Endothelial cell of umbilical vein (primary cell): ENCODE measurements around the gene HYAL1. TPM values are rescaled to one million over a fixed set of nuclear protein-coding genes. Genes with fewer than 3 reads are reported as not detected.

ENCODE experiments used
- BruUV-seq: library from RNA; stranded (reverse); fragments of 400-500 nt; replicated peaks from 2 replicates; lab custom pipeline; 2021; lab: Mats Ljungman, UMichigan
- CTCF ChIA-PET: fragments of 300-600, 350-600 bp; sonication (Branson Sonifier 250); formaldehyde crosslinking; loops from one replicate; lab custom pipeline; 2021; ENCODE audit warnings: antibody characterized with exemption, inconsistent platforms; lab: Charles Lee
- POLR2A ChIA-PET: fragments of 300-600, 350-600 bp; sonication (Branson Sonifier 250); formaldehyde crosslinking; loops from one replicate; lab custom pipeline; 2021; ENCODE audit warnings: antibody characterized with exemption, inconsistent platforms; lab: Charles Lee
- DNase-seq: peaks from one replicate; pipeline ENCODE4 v3.0.0-alpha.2; 2011; ENCODE audit warnings: low read depth, low spot score
- FAIRE-seq: peaks from 2 replicates; lab custom pipeline; 2011; peaks lifted over from hg19 to GRCh38; lab: Jason Lieb, UNC
- H2AFZ ChIP-seq: 2 replicates; pipeline ENCODE4 v1.6.0; 2012; ENCODE audit warnings: low read depth, low read length, control low read depth, inconsistent platforms
- H3K27ac ChIP-seq: 2 replicates; pipeline ENCODE4 v1.5.1; 2011; ENCODE audit warnings: low read depth, mild to moderate bottlenecking, control low read depth, low read length, moderate library complexity; ENCODE audit not compliant: insufficient read depth
- H3K27me3 ChIP-seq, 2 experiments: 2 replicates each; pipeline versions ENCODE4 v1.6.0 to v1.6.1; 2011; ENCODE audit warnings: low read length in 2 of 2, mixed read lengths in 1 of 2; ENCODE audit not compliant: control insufficient read depth in 2 of 2, insufficient read depth in 2 of 2
- H3K36me3 ChIP-seq, 2 experiments: 2 replicates in 1 of 2; 3 replicates in 1 of 2; pipeline ENCODE4 v1.5.1; 2011; ENCODE audit warnings: low read length in 2 of 2, mild to moderate bottlenecking in 1 of 2, moderate library complexity in 1 of 2; ENCODE audit not compliant: control insufficient read depth in 2 of 2, insufficient read depth in 2 of 2; ENCODE audit errors: extremely low read depth in 1 of 2
- H3K4me1 ChIP-seq: 3 replicates; pipeline ENCODE4 v1.5.1; 2011; ENCODE audit warnings: mild to moderate bottlenecking, low read length; ENCODE audit not compliant: control insufficient read depth, insufficient read depth; ENCODE audit errors: extremely low read depth
- H3K4me2 ChIP-seq: 2 replicates; pipeline ENCODE4 v1.6.1; 2011; ENCODE audit warnings: low read length, control low read depth, mixed read lengths; ENCODE audit not compliant: insufficient read depth
- H3K4me3 ChIP-seq, 3 experiments: fragments of 200-600 bp in 1 of 3; sonication (generic), shearing (Covaris generic) in 1 of 3; replicated peaks in 1 of 3; 2 replicates each; pipeline ENCODE4 v1.5.1; 2011 to 2016; ENCODE audit warnings: control low read depth in 3 of 3, low read length in 3 of 3, mild to moderate bottlenecking in 2 of 3, inconsistent platforms in 1 of 3, low read depth in 1 of 3, moderate library complexity in 1 of 3; ENCODE audit not compliant: insufficient read depth in 1 of 3
- H3K79me2 ChIP-seq: 2 replicates; pipeline ENCODE4 v1.6.0; 2012; ENCODE audit warnings: low read length, inconsistent platforms; ENCODE audit not compliant: control insufficient read depth, insufficient read depth
- H3K9ac ChIP-seq: replicated peaks from 2 replicates; pipeline ENCODE3; 2011; ENCODE audit warnings: low read length, control low read depth; ENCODE audit not compliant: insufficient read depth; ENCODE audit errors: extremely low read depth
- H3K9me1 ChIP-seq: replicated peaks from 3 replicates; pipeline ENCODE4 v1.6.0; 2011; ENCODE audit warnings: mild to moderate bottlenecking, low read length; ENCODE audit not compliant: control insufficient read depth, insufficient read depth; ENCODE audit errors: extremely low read depth
- H3K9me3 ChIP-seq: replicated peaks from 2 replicates; pipeline ENCODE4 v1.5.1; 2012; ENCODE audit warnings: low read length, inconsistent platforms; ENCODE audit not compliant: control insufficient read depth, insufficient read depth
- H4K20me1 ChIP-seq: replicated peaks from 2 replicates; pipeline ENCODE3; 2011; ENCODE audit warnings: mild to moderate bottlenecking, low read length; ENCODE audit not compliant: control insufficient read depth, insufficient read depth; ENCODE audit errors: extremely low read depth
- CTCF ChIP-seq, 2 donors: IDR thresholded peaks; 1 replicate in 1 of 2; 2 replicates in 1 of 2; pipeline ENCODE4 v1.5.1; 2011; ENCODE audit warnings: low read length in 2 of 2, mild to moderate bottlenecking in 2 of 2, moderate library complexity in 2 of 2, control low read depth in 1 of 2, inconsistent platforms in 1 of 2, low read depth in 1 of 2; ENCODE audit not compliant: insufficient read depth in 1 of 2; ENCODE audit errors: extremely low read depth in 1 of 2
- EZH2 ChIP-seq: IDR thresholded peaks from 2 replicates; pipeline ENCODE4 v1.6.1; 2012; ENCODE audit warnings: borderline replicate concordance, low read depth, mild to moderate bottlenecking, moderate library complexity, low read length, inconsistent platforms; ENCODE audit not compliant: severe bottlenecking
- FOS ChIP-seq: IDR thresholded peaks from 2 replicates; pipeline ENCODE4 v1.6.1; 2011; ENCODE audit warnings: mild to moderate bottlenecking, low read length, moderate library complexity, borderline replicate concordance; ENCODE audit not compliant: insufficient read depth
- GATA2 ChIP-seq: IDR thresholded peaks from 2 replicates; pipeline ENCODE4 v1.7.0; 2011; ENCODE audit warnings: low read depth, mild to moderate bottlenecking, moderate library complexity, mixed read lengths, low read length; ENCODE audit not compliant: insufficient read length, insufficient read depth
- JUN ChIP-seq: IDR thresholded peaks from 2 replicates; pipeline ENCODE4 v1.6.1; 2011; ENCODE audit warnings: borderline replicate concordance, low read depth; ENCODE audit not compliant: insufficient read length, insufficient read depth
- MAX ChIP-seq: IDR thresholded peaks from 2 replicates; pipeline ENCODE4 v1.6.1; 2011; ENCODE audit not compliant: insufficient read depth, insufficient read length
- MYC ChIP-seq: IDR thresholded peaks from one replicate; pipeline ENCODE4 v1.6.1; 2011; ENCODE audit warnings: mild to moderate bottlenecking, low read depth, low read length
- POLR2A ChIP-seq: IDR thresholded peaks from 2 replicates; pipeline ENCODE4 v1.6.1; 2012; ENCODE audit warnings: low read depth, mild to moderate bottlenecking, control low read depth, low read length
- POLR2AphosphoS5 ChIP-seq: IDR thresholded peaks from 2 replicates; pipeline ENCODE4 v1.6.1; 2012; ENCODE audit warnings: low read depth, mild to moderate bottlenecking, control low read depth, low read length, moderate library complexity; ENCODE audit not compliant: insufficient read depth
- dilution Hi-C: fragments of 300-500 bp; cut with MboI; formaldehyde crosslinking; loops from one replicate; pipeline ENCODE4 v1.15.0; 2019; ENCODE audit warnings: low sequenced_read_pairs; ENCODE audit not compliant: extremely low pct_ligation_motif_present
- intact Hi-C: fragments of 100-400 bp; cut with micrococcal nuclease; formaldehyde crosslinking; loops from one replicate; pipeline ENCODE4 v1.10.0; 2022
- polyA plus RNA-seq, 4 experiments: library from polyadenylated mRNA; depleted of rRNA in 3 of 4; stranded (reverse) in 3 of 4; unstranded in 1 of 4; fragments of >200 nt; gene quantifications; 2 replicates each; pipeline versions ENCODE4 v1.2.1 to v1.2.3, GENCODE V29; 2011 to 2012; ENCODE audit warnings: missing spikeins in 1 of 4
- total RNA-seq: library from RNA; stranded (reverse); gene quantifications from 2 replicates; pipeline ENCODE4 v1.2.3, GENCODE V29; 2021

Gene HYAL1
- total and polyA plus RNA-seq, 2 donors (not counting 3 experiments of a cell fraction or from before 2014, with no cell fraction given) = 2.2 to 3.3 TPM

- no TSS peak for BruUV-seq
- intact Hi-C loops = no loop called here
Measured at GRCh38 chr3:50330330-50330729, 27.0 kb upstream of the HYAL1 start.

More at GRCh38 chr3:50330330-50330729, 27.0 kb upstream of the HYAL1 start:
- Histone ChIP-seq H3K79me2 (peaks cover 57% of the 10 kb centered on the region), H3K9ac (no peak overlapping the region), H3K27ac (no peak overlapping the region), H4K20me1 (no peaks in the 10 kb centered on the region), H2AFZ (no peak overlapping the region), H3K4me2 (no peak overlapping the region), H3K4me1 (peaks cover 34% of the 10 kb centered on the region), H3K4me3 (no peak overlapping the region), H3K9me3 (no peaks in the 10 kb centered on the region), H3K27me3 (no peaks in the 10 kb centered on the region), H3K9me1 (no peaks in the 10 kb centered on the region), H3K36me3 (peaks cover 20 to 38% of the 10 kb centered on the region in 2 experiments)
- POLR2A ChIA-PET = no interaction called here
- DNase-seq (no peak), FAIRE-seq (no peak)
- dilution Hi-C loops = no loop called here
- CTCF ChIA-PET = no interaction called here
- TF ChIP-seq FOS (no peak), EZH2 (no peak), MAX (no peak), MYC (no peak), POLR2A (no peak), JUN (no peak), POLR2AphosphoS5 (no peak), GATA2 (no peak), CTCF (IDR thresholded peaks at IDR 0.05; ENCODE audit: extremely low read depth in 1 of 2, insufficient read depth in 1 of 2, low read depth in 1 of 2, low read length in 2 of 2) (no peak)
